T follicular helper cell (primary cell): ENCODE results near the gene GADL1.

Source experiments
- DNase-seq: peaks from one replicate; pipeline ENCODE4 v3.0.0-alpha.2; 2020; ENCODE audit warnings: low read depth

Gene GADL1

GRCh38 chr3:30724863-30725262, 169.6 kb downstream of the GADL1 start:
- no peak for DNase-seq

GRCh38 chr3:30723211-30723610, 171.2 kb downstream of the GADL1 start:
- no peak for DNase-seq

DNA sequence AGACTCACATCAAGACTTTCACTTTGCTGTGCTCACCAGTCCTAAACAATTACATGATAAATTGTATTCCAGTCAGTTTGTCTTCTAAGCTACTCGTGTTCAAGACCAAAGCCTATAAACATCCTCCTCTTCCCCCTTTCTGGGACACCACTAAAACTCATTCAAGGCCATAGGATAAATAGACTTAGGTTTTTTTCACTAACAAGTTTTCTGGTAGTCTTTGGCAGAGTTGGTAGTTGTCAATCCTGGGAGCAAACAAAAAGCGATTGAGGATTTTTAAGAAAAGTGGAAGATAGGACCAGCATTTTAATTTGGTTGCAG, 173.2 kb downstream of the GADL1 start:
- DNase-seq: no peak

GRCh38 chr3:30720586-30721313, 173.7 kb downstream of the GADL1 start:
- no peak for DNase-seq

DNA sequence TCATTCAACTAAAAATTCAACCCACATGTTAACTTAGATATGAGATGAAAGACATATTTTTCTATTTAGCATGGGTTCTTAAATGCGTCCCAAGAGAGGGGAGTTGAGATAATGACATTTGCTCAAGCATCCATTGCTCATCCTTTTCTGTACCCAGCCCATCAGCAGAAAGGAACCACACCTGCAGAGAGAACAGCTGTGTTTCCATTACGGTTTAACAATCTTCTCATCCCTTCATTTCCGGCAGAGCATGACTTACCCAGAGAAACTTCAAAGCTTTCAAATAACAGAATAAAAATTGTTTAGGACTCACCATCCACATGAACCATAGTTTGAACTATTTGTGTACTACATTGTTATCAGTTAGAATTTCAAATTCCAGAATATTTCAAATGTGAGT, 174.9 kb downstream of the GADL1 start:
- no peak for DNase-seq

DNA sequence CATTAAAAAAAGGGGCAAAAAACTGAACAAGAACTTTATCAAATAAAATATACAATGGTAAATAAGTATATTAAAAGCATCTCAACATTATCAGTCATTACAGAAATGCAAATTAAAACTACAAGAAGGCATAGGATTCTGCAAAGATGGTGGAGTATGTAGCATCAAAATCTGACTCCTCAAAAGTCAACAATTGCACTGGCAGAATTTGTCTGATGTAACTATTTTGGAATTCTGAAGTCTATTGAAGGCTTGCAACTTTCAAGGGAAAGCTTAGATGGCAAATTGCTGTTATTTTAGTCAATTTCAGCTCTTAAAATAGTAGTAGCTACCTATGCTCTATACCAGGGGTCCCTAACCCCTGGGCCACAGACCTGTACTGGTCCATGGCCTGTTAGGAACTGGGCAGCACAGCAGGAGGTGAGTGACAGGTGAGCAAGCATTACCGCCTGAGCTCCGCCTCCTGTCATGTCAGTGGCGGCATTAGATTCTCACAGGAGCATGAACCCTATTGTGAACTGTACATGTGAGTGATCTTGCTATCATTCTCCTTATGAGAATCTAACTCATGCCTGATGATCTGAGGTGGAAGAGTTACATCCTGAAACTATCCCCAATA, 180.5 kb downstream of the GADL1 start:
- DNase-seq: no peak

DNA sequence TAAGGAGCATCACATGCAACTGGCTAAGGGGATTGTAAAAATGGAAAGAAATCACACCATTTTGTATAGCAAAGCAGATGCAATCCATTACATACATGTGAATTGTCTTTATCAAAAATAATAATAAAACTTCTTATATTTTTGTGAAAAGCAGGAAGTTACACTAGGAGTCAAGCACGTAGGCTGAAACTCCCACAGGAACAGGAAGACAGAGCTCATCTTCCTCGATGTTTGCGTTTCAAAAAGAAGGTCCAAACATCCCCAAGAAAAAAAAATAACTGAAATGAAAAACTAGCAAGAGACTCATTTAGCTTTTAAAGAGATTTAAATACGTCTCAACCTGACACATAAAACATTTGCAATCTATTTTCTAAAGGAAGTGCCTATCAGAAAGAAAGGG, 181.5 kb downstream of the GADL1 start:
- no peak for DNase-seq

DNA sequence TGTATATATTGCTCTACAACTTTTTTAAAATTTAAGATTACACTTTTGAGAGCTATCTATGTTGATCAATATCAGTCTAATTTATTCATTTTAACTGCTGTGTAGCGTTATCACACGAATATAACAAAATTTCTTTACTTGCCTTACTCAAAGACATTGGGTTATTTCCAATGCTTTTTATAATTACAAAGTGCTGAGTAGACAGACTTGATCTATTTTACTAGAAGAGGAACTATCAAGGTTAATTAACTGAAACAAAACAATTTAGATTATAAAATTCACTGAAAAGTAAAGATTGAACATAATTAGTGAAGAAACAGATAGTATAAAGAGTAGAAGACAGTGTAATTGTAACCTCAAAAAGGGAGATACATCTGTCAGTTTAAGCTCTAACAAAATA, 182.6 kb downstream of the GADL1 start:
- no peak for DNase-seq

DNA sequence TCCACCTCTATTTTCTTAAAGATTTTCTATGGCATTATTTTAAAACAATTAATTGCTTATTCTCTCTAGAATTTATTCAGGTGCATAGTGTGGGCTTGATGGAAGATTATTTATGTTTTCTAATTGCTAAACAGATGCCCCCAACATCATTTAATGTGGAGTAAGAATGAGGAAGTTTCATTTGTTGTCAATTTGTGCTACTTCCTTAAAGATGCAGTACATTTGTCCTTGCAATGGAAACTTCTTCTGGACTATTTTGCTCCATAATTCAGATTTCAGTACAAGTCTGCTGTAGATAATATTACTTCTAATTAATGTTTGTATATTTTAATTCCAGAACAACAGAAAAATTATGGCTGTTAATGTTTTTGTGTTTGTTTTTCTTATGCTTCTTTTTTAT, 183.3 kb downstream of the GADL1 start:
- DNase-seq: no peak

GRCh38 chr3:30710017-30710416, 184.4 kb downstream of the GADL1 start:
- DNase-seq: no peak

DNA sequence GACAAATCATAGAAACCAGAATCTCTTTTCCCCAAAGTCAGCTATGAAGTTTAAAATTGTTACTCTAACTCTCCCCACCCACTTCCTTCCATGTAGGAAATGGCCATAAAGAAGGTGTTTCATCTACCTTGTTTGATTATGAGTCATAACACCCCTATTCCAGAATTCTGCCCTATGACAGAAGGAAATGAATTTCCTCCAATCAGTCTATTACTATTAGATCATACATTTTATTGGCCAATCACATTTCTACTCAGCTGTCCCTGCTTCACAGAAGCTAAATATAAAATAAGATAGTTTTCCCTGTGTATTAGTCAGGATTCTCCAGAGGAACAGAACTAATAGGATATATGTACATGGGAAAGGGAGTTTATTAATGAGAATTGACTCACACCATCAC, 186.0 kb downstream of the GADL1 start:
- DNase-seq: no peak

DNA sequence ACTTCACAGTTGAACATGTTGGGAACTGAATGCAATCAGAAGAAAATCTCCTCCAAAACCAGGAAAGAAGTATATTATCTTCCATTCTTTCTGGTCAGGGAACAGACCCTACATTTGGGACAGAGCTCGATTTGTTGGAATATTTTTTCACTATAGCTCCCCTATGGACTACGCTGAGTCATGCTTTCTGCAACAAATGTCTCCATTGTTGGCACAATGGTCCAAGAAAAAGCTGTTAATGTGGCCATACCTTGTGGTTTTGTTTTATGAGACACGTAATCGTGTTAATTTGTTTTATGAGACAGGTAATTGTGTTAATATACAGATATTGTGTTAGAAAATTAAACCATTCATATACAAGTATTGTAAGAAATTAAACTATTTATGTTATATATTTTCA, 186.6 kb downstream of the GADL1 start:
- no peak for DNase-seq

GRCh38 chr3:30704931-30705890, 189.2 kb downstream of the GADL1 start:
- no peak for DNase-seq

DNA sequence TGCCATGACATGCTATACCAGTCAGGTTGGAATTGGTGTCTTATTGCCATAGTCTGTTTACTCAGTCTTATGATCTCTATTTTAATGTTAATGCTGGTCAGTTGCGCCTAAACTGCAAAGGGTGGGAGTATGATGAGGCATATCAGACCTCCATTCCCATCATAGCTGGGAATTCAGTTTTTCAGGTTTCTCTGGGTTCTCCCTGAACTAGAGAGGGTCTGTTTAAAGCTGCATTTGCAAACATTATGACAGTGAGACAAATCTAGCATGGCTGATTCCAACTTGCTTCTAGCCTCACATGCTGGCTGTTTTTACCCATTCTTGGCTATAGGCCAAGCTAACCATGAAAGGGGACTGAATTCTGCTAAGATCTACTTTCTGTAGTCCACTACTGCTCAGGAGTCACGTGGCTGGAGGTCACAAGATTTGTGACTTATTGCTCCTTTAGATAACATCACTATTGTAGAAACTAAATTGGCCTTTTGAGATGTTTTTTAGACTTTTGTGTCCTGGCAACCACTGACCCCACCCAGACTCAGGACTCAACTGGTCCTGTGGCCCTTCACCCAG, 191.5 kb downstream of the GADL1 start:
- no peak for DNase-seq

- no peak for DNase-seq
Observed at GRCh38 chr3:30702038-30702827, 192.2 kb downstream of the GADL1 start.

GRCh38 chr3:30700702-30701321, 193.6 kb downstream of the GADL1 start:
- no peak for DNase-seq

DNA sequence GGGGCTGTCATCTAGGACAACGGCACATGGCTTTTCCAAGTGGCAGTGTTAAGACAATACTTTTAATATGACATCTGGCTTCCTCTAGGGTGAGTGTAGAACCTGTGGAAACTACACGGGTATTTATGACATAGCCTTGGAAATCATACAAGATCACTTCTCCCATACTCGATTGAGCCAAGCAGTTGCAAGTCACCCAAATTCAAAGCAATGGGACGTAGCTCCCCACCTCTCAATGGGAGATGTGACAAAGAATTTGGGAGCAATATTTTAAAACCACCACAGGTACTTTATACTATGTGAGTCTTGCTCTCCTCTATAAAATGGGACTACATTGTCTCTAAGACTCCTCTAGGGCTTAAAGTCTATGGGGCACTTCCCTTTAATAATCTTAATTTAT, 194.5 kb downstream of the GADL1 start:
- no peak for DNase-seq

GRCh38 chr3:30698549-30698948, 195.9 kb downstream of the GADL1 start:
- no peak for DNase-seq

DNA sequence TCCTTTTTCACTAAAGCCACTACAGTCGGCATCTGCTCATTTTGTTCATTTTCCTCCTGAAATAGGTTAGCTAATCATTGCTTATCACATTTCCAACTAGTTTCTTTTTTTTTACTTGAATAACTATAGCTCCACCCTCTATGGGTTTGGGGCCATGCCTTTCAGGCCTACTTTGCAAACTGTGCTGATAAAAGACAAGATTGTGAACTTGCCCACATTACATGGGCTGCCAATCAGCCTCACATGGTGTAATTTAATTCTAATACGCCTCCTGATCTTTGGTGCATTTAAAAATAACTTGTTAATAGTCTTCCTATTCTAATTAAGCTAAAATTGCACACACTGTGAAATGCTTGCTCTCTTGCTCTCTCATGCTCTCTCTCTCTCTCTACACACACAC, 197.6 kb downstream of the GADL1 start:
- no peak for DNase-seq

GRCh38 chr3:30696403-30696819, 198.1 kb downstream of the GADL1 start:
- no peak for DNase-seq
